ENCODE results near the gene RUNX2.

RUNX2 gene

DNA sequence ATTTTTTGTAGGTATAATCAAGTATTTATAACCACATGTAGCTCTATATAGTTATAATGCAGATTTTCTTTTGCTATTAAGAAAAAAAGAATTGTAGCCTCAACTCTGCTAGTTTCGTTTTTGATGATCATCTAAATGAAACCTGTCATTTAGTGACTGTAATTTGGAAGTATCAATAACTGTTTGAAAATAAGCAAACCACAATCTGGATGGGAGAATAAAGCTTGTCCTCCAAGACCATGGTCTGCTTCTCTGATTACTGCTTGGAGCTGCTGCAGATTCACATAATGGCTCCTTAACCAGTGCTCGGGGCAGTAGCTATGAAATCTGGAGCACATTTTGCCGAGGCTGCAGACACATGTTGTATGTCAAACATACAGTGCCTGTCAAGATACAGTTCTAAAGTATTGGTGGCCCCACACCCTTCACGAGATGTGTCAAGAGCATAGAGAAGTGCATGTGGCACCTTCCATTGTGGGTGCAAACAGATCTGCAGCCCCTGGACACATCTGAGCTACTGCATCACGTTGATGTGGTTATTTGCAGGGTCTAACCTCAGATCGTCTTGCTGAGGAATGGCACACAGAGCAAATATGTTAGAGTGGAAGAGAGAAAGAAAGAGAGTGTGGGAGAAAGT lies 305.3 kb downstream of the RUNX2 start:
- DNase-seq, result no peak

DNA sequence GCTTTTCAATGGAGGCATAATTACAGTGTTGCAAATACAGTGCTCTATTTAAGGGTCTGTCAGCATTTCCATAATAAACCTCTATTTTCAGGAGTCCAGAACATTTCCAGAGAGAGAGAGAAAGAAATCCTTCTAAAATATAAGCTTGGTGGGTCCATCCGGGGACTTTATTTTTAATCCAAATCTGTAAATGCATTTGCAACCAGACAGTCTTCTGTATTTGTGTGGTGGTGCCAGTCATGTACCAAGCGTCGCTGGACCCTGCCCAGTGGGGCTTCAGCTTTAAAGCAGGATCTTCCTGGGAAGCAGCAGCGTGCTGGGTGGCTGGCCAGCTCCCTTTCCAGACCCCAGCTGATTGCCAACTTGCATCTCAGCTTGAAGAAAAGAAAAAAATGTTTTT lies 306.1 kb downstream of the RUNX2 start:
- no peak for DNase-seq

DNA sequence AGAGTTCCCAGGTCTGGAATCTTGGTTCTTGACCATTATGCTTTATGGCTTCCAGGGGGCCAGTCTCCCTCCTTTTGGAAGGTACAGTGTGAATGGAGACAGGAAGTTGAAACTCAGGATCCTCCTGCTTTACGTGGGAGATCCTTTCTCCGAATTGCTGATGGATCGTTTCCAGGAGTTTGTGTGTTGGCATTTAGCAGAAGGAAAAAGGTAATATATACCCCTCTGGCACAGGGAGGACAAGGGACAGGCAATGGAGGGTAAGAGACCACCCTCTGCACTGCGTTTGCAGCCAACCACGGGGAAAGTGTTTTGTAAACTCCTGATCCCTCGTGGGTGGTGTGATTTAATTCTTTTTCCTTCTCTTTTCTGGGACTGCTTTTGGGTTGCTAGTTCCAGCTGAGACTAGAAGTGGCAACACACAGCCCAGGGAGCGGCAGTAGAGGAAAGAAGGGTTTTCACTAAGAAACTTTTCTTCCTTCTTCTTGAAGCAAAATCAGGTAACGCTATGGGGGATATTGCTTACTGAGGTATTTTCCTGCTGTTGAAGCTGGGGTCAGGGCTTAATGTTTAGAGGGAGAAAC lies 307.2 kb downstream of the RUNX2 start:
- no peak for DNase-seq

DNA sequence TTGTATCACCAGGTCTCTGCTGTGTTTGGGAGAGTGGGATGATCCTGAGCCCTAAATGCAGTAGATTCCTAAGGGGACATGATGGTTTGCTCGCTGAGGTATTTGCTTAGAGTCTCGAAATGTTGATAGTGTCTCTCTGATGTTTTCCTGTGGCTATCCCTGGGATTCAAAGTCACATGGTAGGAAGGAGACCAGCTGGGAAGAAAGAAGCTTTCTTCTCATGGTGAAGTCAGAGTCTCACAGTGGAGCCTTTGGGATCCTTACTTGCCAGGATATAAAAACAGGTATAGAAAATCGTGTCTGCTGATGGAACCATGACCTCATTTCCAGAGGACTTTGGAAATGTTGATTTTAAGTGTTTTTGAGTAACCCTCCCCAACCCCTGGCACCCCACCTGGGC lies 308.9 kb downstream of the RUNX2 start:
- DNase-seq, result no peak

DNA sequence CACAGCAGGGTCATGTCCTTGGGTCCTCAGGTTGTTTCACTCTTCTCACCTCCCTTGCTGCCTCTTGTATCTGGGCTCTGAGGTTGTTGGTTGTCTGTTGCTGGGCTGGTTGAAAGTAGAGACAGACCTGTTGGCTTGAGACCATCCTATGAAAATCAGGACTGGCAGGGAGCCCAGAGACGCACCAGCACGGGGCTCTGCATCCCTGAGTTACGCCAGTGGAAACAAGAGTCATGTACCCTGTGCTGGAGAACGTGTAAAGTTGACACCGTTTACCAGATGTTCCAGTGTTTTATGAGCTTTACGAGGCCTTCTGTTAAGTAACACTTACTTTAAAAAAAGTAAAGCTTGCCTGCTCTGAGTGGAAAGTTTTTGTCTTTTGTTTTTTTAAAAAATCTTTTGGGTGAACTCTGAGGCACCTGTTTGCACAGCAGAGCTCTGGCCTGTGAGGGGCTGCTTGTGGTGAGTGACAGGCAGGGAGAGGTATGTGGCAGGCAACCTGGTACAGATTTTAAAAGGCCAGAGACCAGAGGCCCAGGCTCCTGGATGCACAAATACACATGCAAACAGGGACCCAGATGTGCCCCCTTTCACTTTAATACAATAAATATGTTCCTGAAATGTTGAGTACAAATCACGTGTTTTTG lies 309.6 kb downstream of the RUNX2 start:
- no peak for DNase-seq

DNA sequence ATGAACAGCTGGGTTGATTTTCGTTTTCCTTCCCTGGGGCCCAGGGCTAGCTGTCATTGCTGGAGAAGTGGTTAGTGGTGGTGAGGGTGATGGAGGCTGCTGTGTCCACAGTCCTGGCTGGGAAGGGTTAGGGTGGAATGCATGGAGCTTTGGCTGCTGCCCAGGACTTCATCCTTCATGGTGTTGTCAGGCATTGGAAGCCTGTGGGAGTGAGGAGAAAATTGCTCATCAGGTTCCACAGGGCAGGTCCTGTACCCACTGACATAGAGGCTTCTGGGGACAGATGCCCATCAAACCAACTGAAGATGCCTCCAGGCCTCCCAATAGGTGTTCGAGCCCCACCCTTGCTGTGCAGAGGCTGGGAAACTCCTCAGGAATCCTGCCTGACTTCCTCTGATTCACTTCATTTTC lies 312.0 kb downstream of the RUNX2 start:
- no peak for DNase-seq

DNA sequence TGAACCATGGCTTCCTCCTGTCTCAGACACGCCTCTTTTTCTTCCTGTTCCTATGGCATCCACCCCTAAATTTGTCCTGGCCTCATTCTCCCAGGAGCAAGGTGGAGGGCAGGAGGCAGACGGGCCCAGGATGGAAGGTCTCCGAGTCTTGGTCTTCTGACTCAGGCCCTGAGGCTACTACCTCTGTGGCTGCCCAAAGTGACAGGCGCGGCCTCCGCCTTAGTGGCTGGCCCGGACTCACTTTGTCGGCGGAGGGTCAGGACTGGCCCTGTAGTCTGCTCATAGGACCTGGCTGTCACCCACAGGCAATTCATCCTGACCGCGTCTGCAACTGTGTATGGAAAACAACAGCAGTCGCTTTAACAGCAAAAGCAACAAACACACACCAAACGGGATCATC lies 312.7 kb downstream of the RUNX2 start:
- DNase-seq, result no peak

DNA sequence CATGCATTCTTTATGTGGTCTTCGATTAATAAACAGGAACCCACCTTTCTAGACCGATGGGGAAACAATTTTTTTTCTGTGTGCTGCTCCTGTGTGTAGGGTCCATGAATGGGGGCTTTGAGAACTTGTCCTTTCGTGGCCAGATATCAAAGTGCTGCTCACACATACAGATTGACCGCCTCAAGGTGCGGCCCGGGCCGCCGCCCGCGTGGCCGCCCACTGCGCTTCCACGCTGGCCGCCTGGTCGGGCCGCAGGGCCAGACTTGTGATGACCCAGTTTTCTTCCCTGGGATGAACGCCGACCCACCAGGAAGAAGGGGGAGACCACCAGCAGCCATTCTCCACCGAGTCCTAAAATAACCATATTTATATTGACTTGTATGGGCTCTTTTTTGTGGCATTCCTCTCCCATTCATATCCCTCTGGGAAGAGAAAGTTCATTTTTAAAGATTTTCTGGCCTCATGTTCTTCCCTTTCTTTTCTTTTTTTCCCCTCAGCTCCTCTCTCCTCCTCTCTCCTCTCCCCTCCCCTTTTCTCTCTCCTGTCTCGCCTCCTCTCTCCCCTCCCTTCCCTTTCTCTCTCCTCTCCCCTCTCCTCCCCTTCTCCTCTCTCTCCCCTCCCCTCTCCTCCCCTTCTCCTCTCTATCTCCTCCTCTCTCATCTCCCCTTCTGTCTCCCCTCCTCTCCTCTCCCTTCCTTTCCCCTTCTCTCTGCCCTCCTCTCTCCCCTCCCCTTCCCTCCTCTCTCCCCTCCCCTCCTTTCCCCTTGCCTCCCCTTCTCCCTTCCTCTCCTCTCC lies 314.4 kb downstream of the RUNX2 start:
- DNase-seq, result no peak

DNA sequence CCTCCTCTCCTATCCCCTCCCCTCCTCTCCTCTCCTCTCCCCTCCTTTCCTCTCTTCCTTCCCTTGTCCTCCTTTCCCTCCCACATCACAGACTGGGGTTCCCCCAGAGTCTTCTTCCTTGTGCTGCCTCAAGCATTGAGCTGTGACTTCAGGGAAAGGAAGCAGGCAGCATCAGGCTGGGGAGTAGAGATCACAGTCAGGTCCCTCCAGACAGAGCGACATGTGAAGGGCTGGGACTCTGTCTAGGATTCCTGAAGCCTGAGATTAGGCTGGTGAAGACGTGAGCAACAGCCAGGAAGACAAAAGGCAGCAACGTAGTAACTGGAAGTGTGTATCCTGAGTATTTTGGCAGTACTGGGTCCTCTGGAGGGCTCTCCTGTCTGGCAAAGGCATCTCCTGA lies 315.0 kb downstream of the RUNX2 start:
- DNase-seq, result no peak

DNA sequence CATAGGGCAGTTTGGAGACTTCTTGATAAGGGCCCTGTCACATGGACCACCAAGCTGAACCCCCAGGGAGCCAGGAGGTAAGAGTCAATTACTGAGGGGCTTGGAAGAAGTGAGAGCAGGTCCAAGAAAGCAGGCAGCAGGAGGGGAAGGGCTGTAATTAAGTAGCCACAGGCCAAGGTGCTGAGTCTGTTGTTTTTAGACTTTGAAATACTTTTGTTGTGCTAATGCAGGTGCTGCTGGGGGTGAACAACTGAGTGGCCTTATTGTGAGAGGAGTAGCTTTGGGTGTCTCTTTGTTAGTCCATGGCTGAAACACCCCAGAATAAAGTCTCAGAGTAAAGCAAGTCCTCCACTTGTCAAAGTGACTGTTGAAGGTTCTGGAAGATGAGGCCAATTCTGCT lies 316.6 kb downstream of the RUNX2 start:
- DNase-seq, result no peak

DNA sequence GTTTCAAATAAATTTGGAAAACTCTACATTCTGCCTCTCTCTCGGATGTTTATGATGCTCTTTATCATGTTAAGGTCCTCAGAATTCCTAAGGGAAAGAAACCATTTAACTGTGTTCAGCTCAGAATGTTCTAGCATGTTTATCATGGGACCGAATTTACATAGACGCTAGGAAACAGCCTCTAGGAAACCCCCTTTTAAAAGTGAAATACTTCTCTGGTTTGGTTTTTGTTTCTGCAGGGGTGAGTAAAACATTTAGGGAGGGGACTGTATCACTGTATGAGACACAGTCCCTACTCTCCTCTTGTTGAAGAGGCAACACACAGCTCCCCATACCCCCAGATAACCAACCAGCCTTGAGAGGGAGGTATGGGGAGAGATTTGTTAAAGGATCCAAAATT lies 317.2 kb downstream of the RUNX2 start:
- no peak for DNase-seq

DNA sequence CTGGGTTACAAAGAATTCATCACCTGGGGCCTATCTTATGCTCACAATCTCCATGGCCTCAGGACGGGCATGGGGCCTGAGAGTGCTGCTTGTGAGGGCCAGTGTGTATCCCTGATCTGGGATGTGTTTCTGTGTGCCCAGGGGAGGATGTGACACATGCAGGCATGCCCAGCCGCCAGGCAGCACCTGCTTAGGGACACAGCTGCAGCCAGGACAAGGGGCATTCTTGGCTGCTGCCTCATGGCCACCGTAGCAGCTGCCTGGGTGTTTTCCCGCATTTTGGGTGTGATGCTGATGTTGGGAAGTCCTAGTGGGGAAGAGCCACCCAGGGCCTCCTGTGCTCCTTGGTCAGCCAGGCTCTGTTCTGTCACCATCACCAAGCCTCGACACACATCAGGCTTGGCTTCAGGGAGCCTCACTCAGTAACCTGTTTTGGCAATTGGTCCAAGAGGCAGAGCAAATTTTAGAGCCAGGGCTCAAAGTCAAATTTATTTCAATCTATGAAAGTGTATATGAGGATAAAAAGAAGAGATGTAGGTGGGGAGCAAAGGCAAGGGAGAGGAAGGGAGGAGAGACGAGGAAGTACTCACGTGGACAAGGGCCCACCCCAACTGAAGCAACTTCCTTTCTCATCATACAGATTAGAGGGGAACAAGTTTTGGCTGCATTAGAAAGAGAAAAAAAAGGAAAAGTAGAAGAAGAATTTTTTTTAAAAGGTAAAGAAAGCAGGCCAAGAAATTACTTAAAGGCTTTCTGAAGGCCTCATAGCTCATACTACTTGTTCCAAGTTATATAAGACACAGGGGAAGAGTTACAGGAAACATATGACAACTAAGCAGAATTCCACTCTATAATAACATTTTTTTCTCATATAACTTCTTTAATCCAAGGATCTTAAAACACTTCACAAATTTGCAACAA lies 319.5 kb downstream of the RUNX2 start:
- DNase-seq, result no peak

DNA sequence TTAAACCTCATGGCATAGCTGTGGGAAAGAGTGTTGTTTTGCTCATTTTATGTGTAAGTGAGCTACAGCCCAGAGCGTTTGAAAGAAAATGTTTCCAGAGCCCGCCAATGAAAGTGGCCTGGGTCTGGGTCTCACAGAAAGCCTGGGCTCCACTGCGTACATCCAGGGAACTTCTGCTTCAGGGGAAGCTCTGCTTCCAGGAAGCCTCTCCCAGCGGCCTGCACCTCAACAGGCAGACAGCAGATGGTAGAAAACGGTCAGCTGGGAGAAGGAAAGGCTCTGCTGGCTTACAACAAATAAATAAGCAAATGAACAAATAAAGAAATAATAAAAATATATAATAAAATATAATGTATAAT lies 320.1 kb downstream of the RUNX2 start:
- DNase-seq, result no peak

DNA sequence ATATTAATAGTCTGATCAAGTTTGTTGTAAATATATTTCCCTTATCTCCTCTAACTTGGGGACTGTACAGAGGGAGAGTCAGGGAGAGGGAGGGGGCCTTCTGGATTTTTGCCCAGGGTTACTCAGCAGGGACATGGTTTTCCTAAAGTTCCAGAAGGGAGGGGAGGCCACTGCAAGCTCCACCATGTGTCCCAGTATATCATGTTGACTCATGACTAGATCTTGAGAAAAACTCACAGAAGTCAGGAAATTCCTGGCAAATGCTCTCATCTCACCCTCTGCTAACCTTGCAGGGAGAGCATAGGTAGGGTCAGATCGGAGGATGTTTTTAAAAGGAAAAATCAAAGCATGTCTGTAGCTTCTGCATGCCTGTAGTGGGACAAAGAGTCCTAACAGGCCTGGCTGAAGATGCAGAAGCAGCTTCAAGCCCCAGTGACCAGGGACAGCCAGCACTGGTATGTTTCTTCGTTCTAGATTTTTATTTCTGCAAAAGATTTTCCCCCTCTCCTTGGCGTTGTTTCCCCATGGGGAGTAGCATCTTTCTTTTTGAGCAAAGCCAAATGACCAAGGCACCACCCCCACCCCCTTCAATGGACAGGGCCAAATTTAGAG lies 322.5 kb downstream of the RUNX2 start:
- DNase-seq, result no peak

DNA sequence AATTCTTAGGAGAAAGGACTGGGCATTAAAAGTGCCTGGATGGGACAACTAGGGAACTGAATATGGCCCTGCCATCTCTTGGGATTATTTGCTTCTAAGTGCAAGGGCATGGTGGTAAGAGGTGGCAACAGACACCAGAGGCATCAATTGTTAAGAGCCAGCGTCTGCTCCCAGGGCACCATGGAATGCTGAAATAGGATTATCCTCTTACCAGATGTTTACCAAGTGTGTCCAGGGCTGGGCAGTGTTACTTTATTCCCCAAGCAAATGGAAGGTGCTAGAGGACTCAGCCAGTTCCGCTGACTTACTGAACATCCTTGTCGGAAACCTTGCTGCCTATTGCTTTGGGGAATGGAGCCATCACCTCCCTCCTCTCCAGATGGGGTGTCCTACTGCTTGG lies 323.2 kb downstream of the RUNX2 start:
- no peak for DNase-seq

DNA sequence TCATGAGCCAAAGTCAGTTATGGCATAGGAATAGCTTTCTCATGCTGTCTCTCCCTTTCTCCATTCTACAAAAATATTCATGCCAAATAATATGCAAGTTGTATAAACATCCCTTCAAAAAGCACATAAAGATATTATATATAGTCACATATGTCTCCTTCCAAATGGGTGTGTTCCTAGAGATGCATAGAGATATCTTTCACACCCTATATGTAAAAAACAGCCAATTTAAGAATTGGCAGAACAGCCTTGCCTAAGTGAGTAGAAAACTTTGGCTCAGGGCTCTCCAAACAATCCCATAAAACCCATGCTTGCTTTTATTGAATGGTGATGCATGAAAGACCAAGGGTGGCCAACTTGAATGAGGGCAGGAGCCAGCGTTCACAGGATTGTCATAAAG lies 324.3 kb downstream of the RUNX2 start:
- no peak for DNase-seq

DNA sequence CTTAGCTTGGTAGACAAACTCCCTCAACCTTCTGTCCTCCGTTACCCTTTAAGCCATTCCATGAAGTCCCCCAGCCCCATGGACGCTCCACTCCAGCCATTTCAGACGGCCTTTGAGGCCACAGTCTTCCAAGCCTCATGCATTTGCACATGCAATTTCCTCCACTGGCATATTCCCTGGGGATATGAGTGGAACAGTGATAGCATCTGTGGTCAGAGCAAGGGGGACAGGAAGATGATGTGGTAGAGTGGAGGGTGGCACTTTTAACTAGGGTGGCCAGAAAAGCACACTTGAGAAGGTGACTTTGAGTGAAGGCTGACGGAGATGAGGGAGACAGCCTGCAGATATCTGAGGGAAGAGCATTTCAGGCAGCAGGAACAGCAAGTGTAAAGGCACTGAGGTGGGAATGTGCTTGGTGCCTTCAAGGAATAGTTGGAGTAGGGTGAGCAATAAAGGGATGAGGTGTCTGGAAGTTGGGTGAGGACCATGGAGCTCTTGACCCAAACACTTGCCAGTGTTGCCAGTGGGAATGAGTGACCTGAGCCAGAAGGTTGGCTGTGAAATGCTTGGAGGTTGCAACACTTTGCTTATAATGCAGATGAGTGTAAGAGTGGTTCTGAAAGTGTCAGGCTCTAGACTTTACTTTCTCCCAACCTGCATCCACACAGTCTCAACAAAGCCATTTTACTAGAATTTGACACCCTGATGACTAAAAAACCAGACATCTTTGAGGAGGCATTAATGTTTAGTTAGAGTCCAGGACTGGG lies 325.2 kb downstream of the RUNX2 start:
- no peak for DNase-seq

DNA sequence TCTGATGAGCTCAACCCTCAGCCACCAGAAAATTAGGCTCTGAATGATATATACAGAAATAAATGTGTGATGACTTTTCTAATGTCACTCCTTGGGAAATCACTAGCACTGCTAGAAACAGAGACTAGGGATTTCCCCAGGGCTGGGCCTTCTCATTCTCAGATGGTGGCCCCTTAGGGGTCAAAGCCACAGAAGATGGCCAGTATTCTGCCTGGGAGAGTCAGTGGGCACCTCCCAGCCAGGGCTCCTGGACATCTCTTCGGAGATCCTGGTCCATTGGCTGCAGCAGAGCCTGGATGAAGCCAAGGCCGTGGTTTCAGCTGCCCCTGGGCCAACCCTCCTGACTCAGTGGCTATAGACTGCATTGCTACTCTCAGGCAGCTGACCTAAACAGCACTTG lies 326.5 kb downstream of the RUNX2 start:
- DNase-seq, result no peak

DNA sequence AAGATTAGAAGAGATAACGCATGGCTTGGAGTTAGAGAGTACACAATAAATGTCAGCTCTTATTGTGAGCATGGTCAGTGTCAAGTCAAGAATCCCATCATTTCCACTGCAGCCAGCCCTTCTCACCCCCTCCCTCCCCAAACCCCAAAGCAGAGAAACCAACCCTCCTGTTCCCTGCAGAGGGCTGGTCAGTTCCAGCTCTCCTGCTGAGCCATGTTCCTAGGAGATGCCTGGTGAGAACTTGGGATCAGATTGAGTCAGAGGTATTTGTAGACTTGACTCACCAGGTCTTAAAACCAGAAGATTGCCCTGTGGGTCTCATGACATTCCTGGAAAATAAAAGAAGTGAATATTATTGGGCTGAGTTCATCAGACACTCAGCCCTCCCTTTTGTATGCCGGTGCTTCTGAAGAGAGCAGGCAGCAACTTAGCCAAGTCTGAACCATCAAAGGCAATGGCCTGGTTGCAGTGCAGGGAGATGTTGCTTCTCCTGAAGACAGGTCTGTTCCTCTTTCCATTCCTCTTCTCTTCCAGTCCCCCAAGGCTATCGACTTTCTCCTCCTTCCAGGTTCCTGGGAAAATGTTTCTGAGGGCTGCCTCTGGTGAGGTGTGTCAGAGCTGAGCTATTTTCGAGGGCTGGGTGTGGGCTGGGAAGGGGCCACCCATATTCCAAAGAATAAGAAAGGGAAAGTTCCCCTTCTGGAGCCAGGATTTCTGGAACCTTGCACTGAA lies 327.8 kb downstream of the RUNX2 start:
- DNase-seq, result no peak

DNA sequence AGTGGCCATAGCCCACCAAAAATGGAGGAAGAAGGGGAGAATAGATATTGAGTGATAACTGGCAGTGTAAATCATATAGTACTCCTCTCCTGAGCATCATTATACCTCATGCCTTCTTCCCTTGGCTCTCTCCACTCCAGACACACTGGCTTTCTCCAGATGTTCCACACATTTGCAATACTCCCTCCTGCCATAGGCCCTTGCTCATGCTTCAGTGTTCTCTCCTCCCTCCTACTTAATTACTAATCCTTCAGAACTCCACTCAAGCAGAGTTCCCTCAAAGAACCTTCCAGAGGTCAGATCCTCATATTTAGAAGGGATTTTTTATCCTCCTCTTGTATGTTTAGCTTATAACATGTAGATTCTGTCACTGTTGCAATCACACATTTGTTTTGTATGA lies 329.1 kb downstream of the RUNX2 start:
- no peak for DNase-seq

DNA sequence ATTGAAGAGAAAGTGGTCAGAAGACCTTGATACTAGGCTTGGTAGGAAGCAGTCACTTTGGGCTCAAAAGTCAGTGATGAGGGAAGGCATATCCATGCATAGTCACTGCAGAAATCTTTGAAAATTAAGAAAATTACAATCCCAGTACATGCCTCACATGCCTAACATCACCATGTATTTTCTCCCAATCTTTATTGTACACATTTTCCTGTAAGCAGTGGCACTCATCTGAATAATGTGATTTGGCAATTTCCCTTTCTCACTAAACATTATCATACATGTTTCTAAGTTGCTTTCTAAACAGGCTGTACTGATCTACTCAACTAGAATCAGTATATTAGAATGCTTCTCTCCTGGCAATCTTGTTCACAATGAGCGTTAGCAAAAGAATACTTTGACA lies 330.3 kb downstream of the RUNX2 start:
- no peak for DNase-seq

Data from SIG-M5 (cell line).